ENCODE measurements around the gene UBXN10.

The UBXN10 gene

GRCh38 chr1:20152599-20152930 is 33.3 kb upstream of the UBXN10 start:
- no peak for DNase-seq

- no peak for DNase-seq
Measured at GRCh38 chr1:20153000-20153418, 32.9 kb upstream of the UBXN10 start.

GRCh38 chr1:20154301-20154831 is 31.5 kb upstream of the UBXN10 start:
- DNase-seq: no peak

GRCh38 chr1:20158358-20159070 is 27.4 kb upstream of the UBXN10 start:
- DNase-seq: no peak

GRCh38 chr1:20160034-20160433 is 25.9 kb upstream of the UBXN10 start:
- DNase-seq: no peak

- no peak for DNase-seq
Measured at GRCh38 chr1:20164694-20165202, 21.1 kb upstream of the UBXN10 start.

- DNase-seq: no peak
Measured at GRCh38 chr1:20165522-20165951, 20.4 kb upstream of the UBXN10 start.

GRCh38 chr1:20166051-20166450 is 19.8 kb upstream of the UBXN10 start:
- peak; percentile 3 for DNase-seq

GRCh38 chr1:20167126-20167525 is 18.8 kb upstream of the UBXN10 start:
- no peak for DNase-seq

- DNase-seq: no peak
Measured at GRCh38 chr1:20168564-20169491, 17.1 kb upstream of the UBXN10 start.

GRCh38 chr1:20169932-20170331 is 16.0 kb upstream of the UBXN10 start:
- DNase-seq: no peak

GRCh38 chr1:20172033-20172590 is 13.8 kb upstream of the UBXN10 start:
- DNase-seq: no peak

GRCh38 chr1:20174937-20175666 is 10.8 kb upstream of the UBXN10 start:
- no peak for DNase-seq

GRCh38 chr1:20178634-20179370 is 7.1 kb upstream of the UBXN10 start:
- no peak for DNase-seq

GRCh38 chr1:20179371-20180128 is 6.3 kb upstream of the UBXN10 start:
- DNase-seq: no peak

GRCh38 chr1:20180129-20180843 is 5.6 kb upstream of the UBXN10 start:
- no peak for DNase-seq

- no peak for DNase-seq
Measured at GRCh38 chr1:20180844-20181207, 5.1 kb upstream of the UBXN10 start.

- no peak for DNase-seq
Measured at GRCh38 chr1:20182415-20182814, 3.5 kb upstream of the UBXN10 start.

GRCh38 chr1:20183035-20183434 is 2.9 kb upstream of the UBXN10 start:
- no peak for DNase-seq

- DNase-seq: no peak
Measured at GRCh38 chr1:20183616-20184271, 2.2 kb upstream of the UBXN10 start.
